ENCODE measurements around the gene ATP2B2.

The ATP2B2 gene

DNA sequence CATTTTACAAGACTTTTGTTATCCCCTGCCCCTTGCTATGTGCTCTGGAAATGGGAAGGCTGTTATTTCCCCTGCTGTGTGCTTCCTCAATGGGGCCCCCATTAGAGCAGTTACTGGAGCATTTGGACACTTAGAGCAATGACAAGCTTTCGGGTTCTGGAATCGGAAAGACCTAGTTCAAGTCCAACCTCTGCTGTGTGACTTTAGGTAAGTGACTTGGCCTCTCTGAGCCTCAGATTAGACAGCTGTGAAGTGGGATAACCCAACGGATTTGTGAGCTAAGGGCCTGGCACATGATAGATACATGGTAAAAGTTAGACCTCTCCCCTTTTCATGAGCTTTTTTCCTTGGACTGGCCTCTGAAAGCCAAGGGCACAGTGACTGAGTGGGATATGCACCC is 100.5 kb downstream of the ATP2B2 start:
- TF ChIP-seq OSR1 (CRISPR knock-in tag; IDR thresholded peaks at IDR 0.05) (no peak), BACH2 (CRISPR knock-in tag; IDR thresholded peaks at IDR 0.05; ENCODE audit: borderline replicate concordance) (no peak), TCF4 (CRISPR knock-in tag; IDR thresholded peaks at IDR 0.05; ENCODE audit: borderline replicate concordance) (no peak), ZFP3 (CRISPR knock-in tag; IDR thresholded peaks at IDR 0.05) (no peak)
- ATAC-seq: no peak

DNA sequence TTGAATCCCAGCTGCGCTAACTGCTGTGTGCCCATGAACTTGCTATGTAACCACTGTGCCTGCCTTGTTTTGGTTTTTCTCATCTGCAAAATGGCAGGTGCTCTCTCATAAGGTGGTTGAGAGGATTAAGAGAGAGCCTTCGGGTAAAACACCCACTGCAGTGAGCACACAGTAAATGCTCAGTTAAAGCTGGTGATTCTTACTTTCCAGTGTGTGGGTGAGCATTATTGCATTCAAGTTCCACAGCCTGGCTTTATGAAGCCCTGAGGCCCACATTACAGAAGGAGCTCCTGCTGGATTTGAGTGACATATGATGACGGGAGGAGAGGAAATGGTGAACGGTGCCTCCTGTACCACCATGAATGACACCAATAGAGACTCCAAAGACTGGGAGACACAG is 101.0 kb downstream of the ATP2B2 start:
- no peak for ATAC-seq
- TF ChIP-seq ZNF70 (CRISPR knock-in tag; IDR thresholded peaks at IDR 0.05) (no peak), RARB (CRISPR knock-in tag; IDR thresholded peaks at IDR 0.05) (no peak), ARNTL (CRISPR knock-in tag; IDR thresholded peaks at IDR 0.05; ENCODE audit: borderline replicate concordance, low read depth) (no peak)
- TF ChIP-seq, protein P1, sequence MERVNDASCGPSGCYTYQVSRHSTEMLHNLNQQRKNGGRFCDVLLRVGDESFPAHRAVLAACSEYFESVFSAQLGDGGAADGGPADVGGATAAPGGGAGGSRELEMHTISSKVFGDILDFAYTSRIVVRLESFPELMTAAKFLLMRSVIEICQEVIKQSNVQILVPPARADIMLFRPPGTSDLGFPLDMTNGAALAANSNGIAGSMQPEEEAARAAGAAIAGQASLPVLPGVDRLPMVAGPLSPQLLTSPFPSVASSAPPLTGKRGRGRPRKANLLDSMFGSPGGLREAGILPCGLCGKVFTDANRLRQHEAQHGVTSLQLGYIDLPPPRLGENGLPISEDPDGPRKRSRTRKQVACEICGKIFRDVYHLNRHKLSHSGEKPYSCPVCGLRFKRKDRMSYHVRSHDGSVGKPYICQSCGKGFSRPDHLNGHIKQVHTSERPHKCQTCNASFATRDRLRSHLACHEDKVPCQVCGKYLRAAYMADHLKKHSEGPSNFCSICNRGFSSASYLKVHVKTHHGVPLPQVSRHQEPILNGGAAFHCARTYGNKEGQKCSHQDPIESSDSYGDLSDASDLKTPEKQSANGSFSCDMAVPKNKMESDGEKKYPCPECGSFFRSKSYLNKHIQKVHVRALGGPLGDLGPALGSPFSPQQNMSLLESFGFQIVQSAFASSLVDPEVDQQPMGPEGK (CRISPR knock-in tag; IDR thresholded peaks at IDR 0.05; ENCODE audit: borderline replicate concordance): no peak

DNA sequence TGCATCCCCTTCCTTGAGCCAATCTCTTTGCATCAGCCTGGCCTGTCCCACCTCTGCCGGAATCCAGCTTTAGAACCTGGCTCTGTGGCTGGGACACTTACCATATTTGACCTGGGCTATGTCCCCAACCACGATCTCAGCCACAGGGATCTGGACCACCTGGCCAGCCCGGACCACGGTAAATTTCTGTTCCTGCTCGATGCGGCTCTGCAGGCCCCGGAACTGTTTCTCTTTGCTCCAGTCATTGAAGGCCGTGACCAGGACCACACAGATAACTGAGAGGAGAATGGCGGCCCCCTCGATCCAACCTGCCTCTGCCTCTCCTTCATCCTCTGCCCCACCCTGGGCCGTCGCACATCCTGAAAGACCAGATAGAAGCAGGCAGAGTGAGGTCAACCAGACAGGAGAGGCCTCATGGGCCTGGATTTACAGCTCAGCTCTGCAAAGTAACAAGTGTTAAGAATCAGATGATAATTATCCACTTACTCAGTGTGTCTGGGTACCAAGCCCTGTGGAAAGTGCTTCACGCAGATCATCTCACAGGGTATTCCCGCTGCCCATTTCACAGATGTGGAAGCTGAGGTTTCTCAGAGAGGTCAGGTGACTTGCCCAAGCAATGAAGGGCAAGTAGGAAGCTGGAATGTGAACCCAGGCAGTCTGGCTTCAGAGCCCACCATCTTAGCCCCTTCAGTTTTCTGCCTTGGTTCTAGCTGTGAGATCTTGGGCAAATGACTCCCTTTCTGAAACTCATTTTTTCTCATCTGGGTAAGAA is 103.2 kb downstream of the ATP2B2 start:
- TF ChIP-seq OSR1 (CRISPR knock-in tag; IDR thresholded peaks at IDR 0.05) (no peak), TOX (CRISPR knock-in tag; IDR thresholded peaks at IDR 0.05; ENCODE audit: borderline replicate concordance) (no peak), CSDC2 (CRISPR knock-in tag; IDR thresholded peaks at IDR 0.05) (no peak)
- no peak for ATAC-seq

DNA sequence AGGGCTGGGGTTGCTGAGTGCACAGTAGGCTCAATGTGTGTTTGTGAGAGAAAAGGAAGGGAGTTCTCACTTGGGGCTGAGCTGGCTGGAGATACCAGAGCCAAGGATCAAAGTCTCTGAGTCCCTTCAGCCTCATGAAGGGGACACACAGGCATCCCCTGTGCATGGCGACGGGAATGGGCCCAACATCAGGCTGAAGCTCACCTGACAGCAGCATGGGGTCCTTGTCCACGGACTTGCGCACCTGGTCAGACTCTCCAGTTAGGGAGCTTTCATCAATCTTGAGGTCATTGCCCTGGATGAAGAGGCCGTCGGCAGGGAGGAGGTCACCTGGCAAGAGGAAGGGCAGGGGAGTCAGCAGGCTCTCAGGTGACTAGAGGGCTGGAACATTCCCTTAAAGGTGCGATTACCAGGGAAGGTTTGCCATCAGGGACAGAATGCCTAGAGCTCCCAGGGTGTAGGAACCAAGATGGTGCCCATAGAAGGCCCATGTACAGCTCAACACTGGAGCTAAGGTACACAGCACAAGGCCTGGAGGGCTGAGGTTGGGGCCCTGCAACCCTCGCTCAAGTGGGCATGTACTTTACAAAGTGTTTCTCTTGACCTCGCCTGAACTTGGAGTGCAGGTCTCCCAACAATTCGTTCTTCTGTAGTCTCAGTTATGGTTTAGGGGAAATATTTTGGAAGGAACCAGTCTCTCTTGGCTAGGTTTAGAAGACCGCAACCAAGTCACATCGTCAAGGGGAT is 104.5 kb downstream of the ATP2B2 start:
- no peak for TF ChIP-seq ZFP30 (CRISPR knock-in tag; IDR thresholded peaks at IDR 0.05)
- TF ChIP-seq, protein P2, sequence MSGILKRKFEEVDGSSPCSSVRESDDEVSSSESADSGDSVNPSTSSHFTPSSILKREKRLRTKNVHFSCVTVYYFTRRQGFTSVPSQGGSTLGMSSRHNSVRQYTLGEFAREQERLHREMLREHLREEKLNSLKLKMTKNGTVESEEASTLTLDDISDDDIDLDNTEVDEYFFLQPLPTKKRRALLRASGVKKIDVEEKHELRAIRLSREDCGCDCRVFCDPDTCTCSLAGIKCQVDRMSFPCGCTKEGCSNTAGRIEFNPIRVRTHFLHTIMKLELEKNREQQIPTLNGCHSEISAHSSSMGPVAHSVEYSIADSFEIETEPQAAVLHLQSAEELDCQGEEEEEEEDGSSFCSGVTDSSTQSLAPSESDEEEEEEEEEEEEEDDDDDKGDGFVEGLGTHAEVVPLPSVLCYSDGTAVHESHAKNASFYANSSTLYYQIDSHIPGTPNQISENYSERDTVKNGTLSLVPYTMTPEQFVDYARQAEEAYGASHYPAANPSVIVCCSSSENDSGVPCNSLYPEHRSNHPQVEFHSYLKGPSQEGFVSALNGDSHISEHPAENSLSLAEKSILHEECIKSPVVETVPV (CRISPR knock-in tag; IDR thresholded peaks at IDR 0.05): no peak
- no peak for TF ChIP-seq ZC3H10 (CRISPR knock-in tag; IDR thresholded peaks at IDR 0.05)
- TF ChIP-seq SNAI2 (CRISPR knock-in tag; IDR thresholded peaks at IDR 0.05): no peak
- no peak for TF ChIP-seq GLIS3 (CRISPR knock-in tag; IDR thresholded peaks at IDR 0.05)
- TF ChIP-seq PPARA (CRISPR knock-in tag; IDR thresholded peaks at IDR 0.05; ENCODE audit: borderline replicate concordance): no peak
- TF ChIP-seq, protein P3, sequence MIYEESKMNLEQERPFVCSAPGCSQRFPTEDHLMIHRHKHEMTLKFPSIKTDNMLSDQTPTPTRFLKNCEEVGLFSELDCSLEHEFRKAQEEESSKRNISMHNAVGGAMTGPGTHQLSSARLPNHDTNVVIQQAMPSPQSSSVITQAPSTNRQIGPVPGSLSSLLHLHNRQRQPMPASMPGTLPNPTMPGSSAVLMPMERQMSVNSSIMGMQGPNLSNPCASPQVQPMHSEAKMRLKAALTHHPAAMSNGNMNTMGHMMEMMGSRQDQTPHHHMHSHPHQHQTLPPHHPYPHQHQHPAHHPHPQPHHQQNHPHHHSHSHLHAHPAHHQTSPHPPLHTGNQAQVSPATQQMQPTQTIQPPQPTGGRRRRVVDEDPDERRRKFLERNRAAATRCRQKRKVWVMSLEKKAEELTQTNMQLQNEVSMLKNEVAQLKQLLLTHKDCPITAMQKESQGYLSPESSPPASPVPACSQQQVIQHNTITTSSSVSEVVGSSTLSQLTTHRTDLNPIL (CRISPR knock-in tag; IDR thresholded peaks at IDR 0.05; ENCODE audit: low read depth): no peak
- no peak for TF ChIP-seq RARB (CRISPR knock-in tag; IDR thresholded peaks at IDR 0.05)
- no peak for TF ChIP-seq TCF4 (CRISPR knock-in tag; IDR thresholded peaks at IDR 0.05; ENCODE audit: borderline replicate concordance)
- TF ChIP-seq, protein P4, sequence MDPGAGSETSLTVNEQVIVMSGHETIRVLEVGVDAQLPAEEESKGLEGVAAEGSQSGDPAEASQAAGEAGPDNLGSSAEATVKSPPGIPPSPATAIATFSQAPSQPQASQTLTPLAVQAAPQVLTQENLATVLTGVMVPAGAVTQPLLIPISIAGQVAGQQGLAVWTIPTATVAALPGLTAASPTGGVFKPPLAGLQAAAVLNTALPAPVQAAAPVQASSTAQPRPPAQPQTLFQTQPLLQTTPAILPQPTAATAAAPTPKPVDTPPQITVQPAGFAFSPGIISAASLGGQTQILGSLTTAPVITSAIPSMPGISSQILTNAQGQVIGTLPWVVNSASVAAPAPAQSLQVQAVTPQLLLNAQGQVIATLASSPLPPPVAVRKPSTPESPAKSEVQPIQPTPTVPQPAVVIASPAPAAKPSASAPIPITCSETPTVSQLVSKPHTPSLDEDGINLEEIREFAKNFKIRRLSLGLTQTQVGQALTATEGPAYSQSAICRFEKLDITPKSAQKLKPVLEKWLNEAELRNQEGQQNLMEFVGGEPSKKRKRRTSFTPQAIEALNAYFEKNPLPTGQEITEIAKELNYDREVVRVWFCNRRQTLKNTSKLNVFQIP (CRISPR knock-in tag; IDR thresholded peaks at IDR 0.05; ENCODE audit: borderline replicate concordance, low read depth): no peak
- no peak for TF ChIP-seq ZNF8 (CRISPR knock-in tag; IDR thresholded peaks at IDR 0.05)
- TF ChIP-seq CSDC2 (CRISPR knock-in tag; IDR thresholded peaks at IDR 0.05): no peak
- TF ChIP-seq, protein P1 (CRISPR knock-in tag; IDR thresholded peaks at IDR 0.05; ENCODE audit: borderline replicate concordance): no peak
- TF ChIP-seq, protein P5, sequence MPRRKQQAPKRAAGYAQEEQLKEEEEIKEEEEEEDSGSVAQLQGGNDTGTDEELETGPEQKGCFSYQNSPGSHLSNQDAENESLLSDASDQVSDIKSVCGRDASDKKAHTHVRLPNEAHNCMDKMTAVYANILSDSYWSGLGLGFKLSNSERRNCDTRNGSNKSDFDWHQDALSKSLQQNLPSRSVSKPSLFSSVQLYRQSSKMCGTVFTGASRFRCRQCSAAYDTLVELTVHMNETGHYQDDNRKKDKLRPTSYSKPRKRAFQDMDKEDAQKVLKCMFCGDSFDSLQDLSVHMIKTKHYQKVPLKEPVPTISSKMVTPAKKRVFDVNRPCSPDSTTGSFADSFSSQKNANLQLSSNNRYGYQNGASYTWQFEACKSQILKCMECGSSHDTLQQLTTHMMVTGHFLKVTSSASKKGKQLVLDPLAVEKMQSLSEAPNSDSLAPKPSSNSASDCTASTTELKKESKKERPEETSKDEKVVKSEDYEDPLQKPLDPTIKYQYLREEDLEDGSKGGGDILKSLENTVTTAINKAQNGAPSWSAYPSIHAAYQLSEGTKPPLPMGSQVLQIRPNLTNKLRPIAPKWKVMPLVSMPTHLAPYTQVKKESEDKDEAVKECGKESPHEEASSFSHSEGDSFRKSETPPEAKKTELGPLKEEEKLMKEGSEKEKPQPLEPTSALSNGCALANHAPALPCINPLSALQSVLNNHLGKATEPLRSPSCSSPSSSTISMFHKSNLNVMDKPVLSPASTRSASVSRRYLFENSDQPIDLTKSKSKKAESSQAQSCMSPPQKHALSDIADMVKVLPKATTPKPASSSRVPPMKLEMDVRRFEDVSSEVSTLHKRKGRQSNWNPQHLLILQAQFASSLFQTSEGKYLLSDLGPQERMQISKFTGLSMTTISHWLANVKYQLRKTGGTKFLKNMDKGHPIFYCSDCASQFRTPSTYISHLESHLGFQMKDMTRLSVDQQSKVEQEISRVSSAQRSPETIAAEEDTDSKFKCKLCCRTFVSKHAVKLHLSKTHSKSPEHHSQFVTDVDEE (CRISPR knock-in tag; IDR thresholded peaks at IDR 0.05): no peak
- TF ChIP-seq ARNTL (CRISPR knock-in tag; IDR thresholded peaks at IDR 0.05; ENCODE audit: borderline replicate concordance, low read depth): no peak
- no peak for TF ChIP-seq TOX (CRISPR knock-in tag; IDR thresholded peaks at IDR 0.05; ENCODE audit: borderline replicate concordance)
- TF ChIP-seq ZNF565 (CRISPR knock-in tag; conservative IDR thresholded peaks at IDR 0.05; ENCODE audit: low read depth): no peak
- TF ChIP-seq ISL1 (CRISPR knock-in tag; IDR thresholded peaks at IDR 0.05): no peak
- no peak for TF ChIP-seq ESRRG (CRISPR knock-in tag; IDR thresholded peaks at IDR 0.05)
- ATAC-seq: no peak

Measured in SK-N-SH treated with all-trans-retinoic acid at 6 μM for 48 hours (cell line).